WTC11 (cell line): Measurements from ENCODE around the gene VTI1B. TPM values are rescaled to one million over a fixed set of nuclear protein-coding genes. Genes with fewer than 3 reads are reported as not detected.

Experiments
- total RNA-seq: library from RNA; stranded (reverse); gene quantifications from 3 replicates; pipeline ENCODE4 v1.2.3, GENCODE V29; 2021
- TF ChIP-seq, protein P1 (sequence below): sonication (generic); formaldehyde crosslinking; IDR thresholded peaks from 2 replicates; pipeline ENCODE4 v1.8.0; 2023; ENCODE audit warnings: mild to moderate bottlenecking, missing genetic modification reagents

The VTI1B gene
- total RNA-seq, 1 experiment from 2014 or later: 108 TPM

DNA sequence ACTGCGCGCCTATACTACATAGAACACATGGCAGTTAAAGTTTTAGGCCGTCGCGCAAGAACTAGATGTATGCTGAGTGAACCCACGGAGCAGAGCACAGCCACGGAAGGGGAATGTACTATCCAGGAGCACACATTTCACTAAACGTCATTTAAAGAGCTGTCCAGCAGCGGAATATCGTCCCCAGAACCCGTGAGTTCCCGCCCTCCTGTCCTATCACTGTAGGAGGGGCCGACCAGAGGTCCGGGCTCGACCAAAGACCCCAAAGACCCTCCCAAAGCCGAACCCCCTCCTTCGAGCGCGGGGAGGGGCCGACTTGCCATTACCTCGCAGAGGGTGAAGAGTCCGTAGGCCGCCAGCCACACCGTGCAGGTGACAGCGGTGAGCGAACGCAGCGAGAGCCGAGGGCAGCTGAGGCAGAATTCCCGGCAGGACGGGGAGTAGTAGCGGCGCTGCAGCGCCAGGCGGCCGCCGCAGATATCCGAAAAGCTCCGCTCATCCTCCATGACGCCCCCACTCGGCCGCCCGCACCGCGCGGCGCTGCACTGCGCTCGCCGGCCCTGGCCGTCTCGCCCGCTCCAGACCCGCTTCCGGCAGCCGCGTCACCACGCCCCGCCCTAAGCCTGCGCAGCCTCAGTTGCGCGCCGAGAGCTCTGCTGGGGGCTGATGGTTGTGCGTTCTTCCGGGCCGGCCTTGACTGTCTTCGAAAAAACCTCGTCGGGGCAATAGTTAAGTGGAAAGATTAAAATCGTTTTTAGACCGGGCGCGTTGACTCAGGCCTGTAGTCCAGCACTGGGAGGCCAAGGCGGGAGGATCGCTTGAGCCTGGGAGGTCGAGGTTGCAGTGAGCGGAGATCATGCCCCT, 74.5 kb downstream of the VTI1B start, which contains the start of gene PIGH (continued):
- TF ChIP-seq, protein P1, sequence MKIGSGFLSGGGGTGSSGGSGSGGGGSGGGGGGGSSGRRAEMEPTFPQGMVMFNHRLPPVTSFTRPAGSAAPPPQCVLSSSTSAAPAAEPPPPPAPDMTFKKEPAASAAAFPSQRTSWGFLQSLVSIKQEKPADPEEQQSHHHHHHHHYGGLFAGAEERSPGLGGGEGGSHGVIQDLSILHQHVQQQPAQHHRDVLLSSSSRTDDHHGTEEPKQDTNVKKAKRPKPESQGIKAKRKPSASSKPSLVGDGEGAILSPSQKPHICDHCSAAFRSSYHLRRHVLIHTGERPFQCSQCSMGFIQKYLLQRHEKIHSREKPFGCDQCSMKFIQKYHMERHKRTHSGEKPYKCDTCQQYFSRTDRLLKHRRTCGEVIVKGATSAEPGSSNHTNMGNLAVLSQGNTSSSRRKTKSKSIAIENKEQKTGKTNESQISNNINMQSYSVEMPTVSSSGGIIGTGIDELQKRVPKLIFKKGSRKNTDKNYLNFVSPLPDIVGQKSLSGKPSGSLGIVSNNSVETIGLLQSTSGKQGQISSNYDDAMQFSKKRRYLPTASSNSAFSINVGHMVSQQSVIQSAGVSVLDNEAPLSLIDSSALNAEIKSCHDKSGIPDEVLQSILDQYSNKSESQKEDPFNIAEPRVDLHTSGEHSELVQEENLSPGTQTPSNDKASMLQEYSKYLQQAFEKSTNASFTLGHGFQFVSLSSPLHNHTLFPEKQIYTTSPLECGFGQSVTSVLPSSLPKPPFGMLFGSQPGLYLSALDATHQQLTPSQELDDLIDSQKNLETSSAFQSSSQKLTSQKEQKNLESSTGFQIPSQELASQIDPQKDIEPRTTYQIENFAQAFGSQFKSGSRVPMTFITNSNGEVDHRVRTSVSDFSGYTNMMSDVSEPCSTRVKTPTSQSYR (CRISPR knock-in tag): no peak

Other genes with a start within 250 kb of the VTI1B start
- gene TMEM229B, start 185.9 kb downstream of the VTI1B start, total RNA-seq: 0.69 to 0.90 TPM (median 0.87 TPM) in 3 replicates
- 45.4 to 49.8 TPM (median 48.3 TPM) in 3 replicates for gene PLEKHH1, start 141.3 kb downstream of the VTI1B start, total RNA-seq
- 6.6 to 7.8 TPM (median 6.8 TPM) in 3 replicates for gene PIGH, start 74.4 kb downstream of the VTI1B start, total RNA-seq
- gene ARG2, start 54.7 kb downstream of the VTI1B start, total RNA-seq: 29.8 to 38.5 TPM (median 33.0 TPM) in 3 replicates
- 103 to 114 TPM (median 110 TPM) in 3 replicates for gene RDH11, start 21.1 kb upstream of the VTI1B start, total RNA-seq
- 0.55 to 0.77 TPM (median 0.66 TPM) in 3 replicates for gene RDH12, start 27.3 kb upstream of the VTI1B start, total RNA-seq
- gene ZFYVE26, start 142.0 kb upstream of the VTI1B start, total RNA-seq: 18.8 to 25.8 TPM (median 20.9 TPM) in 3 replicates
- gene RAD51B, start 145.1 kb upstream of the VTI1B start, total RNA-seq: 14.2 to 27.8 TPM (median 26.4 TPM) in 3 replicates